GM21526 (cell line): ENCODE measurements around the gene DLGAP4.

Source experiments
- ATAC-seq: cut with Tn5 transposase; IDR thresholded peaks from one replicate; pipeline ENCODE4 v1.9.1; 2021; ENCODE audit warnings: moderate library complexity; ENCODE audit not compliant: unreplicated experiment, low FRiP score

The DLGAP4 gene

DNA sequence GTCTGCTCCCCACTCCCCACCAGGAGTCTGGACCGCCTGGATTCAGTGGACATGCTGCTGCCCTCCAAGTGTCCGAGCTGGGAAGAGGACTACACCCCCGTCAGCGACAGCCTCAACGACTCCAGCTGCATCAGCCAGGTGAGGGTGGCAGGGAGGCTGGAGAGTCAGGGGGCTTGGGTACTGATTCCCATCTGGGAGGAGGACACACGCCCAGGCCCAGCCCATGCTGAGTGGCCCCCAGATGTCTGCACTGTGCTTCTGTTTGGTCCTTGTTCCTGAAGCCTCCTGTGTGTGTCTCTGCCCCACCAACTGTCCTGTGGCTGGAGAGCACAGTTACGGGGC, 133.6 kb downstream of the DLGAP4 start:
- ATAC-seq, result no peak

DNA sequence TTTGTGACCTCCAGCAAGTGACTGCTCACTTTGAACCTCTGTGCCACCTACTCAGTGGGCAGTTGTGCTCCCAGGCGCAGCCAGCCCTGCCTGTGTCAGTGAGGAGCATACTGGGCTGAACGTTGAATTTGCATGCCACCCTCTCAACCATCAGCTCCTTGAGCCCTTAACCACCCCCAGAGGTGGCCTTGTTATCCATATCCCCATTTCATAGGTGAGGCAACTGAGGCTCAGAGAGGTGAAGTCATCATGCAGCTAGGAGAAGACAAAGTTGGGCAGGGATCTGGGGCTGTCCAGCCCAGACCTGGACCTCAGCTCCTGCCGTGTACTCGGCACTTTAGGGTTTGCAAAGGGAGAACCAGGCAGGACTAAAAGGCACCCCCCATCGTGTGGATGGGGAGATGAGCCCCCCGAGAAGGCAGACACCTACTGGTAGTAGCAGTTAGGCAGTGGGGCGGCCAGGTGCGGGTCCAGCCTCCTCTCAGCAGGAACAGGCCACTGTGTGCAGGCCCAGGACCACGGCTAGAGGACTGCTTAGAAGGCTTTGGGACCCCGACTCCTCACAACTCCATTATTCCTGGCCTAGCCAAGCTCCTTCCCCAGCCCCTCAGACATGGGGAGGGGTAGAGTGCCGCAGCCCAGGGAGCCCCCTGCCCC, 134.4 kb downstream of the DLGAP4 start:
- no peak for ATAC-seq

GRCh38 chr20:36441027-36441414, 134.9 kb downstream of the DLGAP4 start:
- ATAC-seq, result no peak

DNA sequence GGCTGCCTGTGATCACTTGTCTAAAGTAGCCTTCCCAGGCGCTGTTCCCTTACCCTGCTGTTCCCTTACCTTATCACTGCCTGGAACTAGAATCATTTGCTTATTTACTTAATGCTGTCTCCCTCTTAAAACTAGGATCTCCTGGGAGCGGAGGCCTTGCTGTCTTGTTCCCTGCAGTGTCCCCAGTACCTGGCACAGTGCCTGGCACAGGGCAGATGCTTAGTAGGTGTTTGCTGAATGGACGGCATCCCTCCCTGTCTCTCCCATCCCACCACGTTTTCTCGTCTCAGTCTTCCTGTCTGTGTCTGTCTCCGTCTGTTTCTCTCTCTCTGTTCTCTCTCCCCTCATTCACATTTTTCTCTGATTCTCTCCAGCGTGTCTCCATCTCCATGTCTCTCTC, 135.3 kb downstream of the DLGAP4 start:
- no peak for ATAC-seq

DNA sequence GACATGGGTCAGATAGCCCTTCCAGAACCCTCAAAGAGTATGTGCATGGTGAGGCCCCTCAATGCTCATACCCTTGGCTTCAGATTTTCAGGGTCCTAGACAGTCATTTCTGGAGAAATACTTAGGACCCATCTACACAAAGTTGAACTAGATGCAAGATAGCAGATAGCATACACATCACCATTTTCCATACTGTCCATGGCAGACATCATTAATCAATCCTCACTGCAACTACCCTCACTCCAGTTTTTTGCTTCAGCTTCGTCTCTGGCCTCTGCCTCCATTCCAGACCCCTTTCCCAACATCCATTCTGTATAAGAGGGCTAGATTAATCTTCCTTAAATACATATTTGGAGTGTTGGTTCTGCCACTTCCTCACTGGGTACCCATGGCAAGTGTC, 139.7 kb downstream of the DLGAP4 start:
- ATAC-seq, result no peak

GRCh38 chr20:36446557-36446956, 140.4 kb downstream of the DLGAP4 start:
- no peak for ATAC-seq

DNA sequence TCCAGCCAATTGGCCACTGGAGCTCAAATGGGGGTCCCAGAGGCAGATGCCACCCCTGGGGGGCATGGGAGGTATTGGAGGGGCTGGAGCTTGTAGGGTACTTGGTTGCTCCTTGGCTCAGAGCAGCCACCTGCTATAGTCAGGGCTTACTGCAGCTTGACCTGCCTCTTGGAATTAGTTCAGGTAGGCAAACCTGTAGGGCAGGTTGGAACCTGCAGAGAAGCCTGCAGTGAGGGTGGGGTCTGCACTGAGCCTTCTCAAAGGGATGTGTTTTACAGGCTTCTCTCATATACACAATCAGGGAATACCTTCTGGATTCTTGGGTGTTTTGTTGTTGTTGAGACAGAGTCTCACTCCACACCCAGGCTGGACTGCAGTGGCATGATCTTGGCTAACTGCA, 141.0 kb downstream of the DLGAP4 start:
- no peak for ATAC-seq

DNA sequence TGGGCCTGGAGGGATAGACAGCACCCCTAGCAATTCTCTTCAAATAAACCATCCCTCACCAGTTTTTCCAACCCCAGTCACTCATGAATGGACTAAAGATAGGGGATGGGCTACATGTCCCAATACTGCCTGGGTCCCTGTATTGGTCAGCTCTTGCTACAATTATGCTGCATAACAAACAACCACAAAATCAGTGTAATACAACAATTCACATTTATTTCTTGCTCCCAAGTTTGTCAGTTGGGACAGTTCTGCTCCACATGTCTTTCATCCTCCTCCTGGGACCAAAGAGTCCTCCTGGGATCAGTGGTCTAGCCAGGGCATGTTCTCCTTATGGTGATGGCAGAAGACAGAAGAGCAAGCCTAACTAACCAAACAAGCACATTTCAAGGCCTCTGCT, 143.5 kb downstream of the DLGAP4 start:
- ATAC-seq, result no peak

GRCh38 chr20:36454332-36454697, 148.2 kb downstream of the DLGAP4 start:
- no peak for ATAC-seq

- no peak for ATAC-seq
Measured at GRCh38 chr20:36454698-36455427, 148.7 kb downstream of the DLGAP4 start.

- ATAC-seq, result no peak
Measured at GRCh38 chr20:36455972-36456625, 150.0 kb downstream of the DLGAP4 start.

GRCh38 chr20:36460648-36461599, 154.8 kb downstream of the DLGAP4 start:
- ATAC-seq, result peak; percentile 57

DNA sequence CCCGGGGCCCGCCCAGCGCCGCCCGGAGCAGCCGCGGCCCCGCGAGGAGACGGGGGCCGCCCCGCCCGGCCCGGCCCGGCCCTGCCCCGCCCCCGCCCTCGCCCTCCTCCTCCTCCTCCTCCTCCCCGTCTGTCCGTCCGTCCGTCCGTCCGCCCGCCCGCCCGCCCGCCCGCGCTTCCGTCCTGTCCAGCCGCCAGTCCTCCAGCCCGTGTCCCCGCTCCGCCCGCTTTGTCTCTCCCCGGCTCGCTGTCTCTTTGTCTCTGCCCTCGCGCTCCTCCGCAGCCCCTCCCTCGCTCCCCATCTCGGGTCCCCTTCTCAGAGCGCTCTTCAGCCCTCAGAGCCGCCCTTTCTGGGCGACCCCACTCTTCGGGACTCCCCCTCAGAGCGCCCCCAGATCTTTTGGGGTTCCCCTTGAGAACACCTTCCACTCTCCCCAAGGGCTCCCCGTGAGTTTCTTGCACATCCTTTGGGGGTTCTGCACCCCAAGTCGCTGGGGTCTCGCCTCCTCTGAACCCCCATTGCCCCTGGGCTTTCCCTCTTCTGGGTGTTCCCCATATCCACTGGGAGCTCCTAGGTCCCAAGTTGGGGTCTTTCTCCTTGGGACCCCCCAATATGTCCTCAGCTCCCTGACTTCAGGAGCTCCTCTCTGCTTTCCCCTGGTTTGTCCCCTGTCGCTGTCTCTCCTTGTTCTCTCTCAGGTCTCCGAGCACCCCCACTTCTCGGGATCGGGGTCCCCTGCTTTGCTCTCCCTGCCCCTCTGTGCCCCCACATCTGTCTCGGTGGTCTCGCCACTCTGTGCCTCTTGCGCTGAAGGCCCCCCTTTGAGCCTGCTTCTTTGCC, 155.7 kb downstream of the DLGAP4 start:
- ATAC-seq, result peak; percentile 3

- no peak for ATAC-seq
Measured at GRCh38 chr20:36462440-36463211, 156.5 kb downstream of the DLGAP4 start.

DNA sequence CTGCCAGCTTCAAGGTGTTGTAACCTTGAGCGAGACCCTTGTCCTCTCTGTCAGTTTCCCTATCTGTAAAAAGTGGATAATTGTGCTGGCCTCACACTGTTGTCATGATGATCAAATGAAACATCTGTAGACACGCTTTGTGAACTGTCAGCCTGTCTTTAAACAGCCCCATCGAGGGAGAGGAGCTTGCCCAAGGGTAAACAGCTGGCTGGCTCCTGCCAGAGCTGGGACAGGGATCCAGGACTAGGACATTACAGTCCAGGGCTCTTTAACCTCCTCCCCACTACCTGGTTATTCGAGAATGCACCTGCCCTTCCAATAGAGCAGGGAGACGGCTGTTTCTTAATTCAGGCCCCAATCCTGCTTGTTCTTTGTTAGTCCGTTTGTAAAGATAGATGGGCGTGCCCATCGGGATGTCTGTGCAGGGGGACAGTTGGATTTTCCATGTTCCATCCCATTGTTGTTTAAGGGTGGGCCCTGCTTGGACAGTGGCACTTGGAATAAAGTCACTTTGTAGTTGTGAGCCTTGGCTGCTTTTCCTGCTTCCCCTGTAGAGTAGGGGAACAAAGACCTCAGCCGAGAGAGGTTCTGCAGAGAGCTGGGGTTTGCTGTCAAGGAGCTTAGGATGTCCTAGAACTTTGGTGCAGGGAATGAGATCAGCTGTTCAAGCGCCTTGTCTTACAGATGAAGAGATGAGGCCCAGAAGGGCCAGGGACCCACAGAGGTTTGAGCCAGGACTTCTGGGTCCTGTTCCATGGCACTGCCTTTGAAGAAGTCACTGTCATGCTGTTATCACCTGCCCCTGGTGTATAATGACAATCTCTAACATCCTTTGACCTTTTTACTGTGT, 157.3 kb downstream of the DLGAP4 start:
- ATAC-seq, result no peak

DNA sequence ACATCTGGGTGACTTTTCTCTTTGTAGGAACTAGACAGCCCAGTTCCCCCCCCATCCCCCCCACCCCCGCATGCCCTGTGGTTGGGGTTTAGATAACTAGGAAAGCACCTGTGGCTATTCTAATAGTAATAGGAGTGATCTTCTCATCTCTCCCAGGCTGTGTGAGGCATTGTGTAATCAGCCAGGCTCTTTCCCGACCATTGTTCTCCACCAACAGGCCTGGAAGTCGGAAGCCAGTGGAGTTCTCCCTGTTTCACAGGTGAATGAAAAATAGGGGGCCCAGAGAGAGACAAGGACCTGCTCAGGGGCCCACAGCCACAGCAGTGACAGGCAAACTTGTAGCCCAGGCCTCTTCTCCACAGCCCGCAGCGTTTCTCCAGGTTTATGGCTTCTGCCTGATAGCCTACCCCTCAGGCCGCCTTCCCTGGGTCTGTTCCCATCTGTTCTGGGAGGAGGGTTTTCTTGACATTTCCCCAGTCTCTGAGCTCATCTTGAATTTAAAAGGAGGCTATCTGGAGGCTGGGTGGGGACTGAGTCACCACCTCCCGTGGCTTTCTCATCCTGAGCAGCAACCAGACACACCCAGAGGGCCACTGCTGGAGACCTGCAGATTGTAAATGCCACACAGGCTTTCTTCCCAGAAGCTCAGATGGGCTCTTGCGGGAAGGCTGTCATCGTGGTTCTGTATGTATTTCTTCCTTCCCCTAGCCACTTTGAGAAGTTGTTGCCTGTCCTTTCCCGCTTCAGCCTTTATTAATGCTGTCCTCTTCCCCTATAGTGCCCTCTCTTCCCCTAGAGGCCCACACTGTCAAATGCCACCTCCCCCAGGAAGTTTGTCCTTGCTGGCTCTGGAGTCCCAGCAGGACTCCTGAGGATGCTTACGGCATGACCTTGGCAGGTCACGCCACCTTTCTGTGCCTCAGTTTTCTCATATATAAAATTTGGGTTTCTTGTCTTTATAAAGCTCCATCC, 159.3 kb downstream of the DLGAP4 start:
- ATAC-seq, result no peak

- ATAC-seq, result no peak
Measured at GRCh38 chr20:36466089-36466488, 159.9 kb downstream of the DLGAP4 start.
